Measurements from ENCODE around the gene FCHSD2.

DNA sequence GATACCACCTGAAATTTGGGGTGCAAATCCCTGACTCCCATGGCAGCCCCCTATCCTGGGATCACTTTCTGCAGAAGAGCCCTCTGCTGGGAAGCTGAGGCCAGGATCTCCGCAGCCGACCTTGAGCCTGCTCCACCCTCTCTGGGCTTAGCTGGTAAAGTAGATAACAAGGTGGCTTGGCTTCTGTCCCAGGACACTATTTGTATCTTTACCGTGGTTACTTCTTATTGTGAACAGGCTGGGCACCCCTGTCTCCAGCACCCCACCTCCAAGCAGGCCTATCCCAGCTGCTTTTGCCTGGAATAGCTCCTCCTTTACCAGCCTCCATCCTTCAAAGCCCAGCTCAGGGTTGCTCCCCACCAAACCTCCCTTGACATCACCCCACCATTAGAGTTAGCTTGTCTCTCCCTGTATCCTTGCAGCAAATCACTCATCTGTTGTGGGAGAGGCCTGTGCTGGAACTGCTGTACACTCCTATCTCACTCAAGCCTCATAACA is 40.8 kb upstream of the FCHSD2 start:
- no peak for TF ChIP-seq EZH2phosphoT487 (IDR thresholded peaks at IDR 0.05; ENCODE audit: borderline replicate concordance, low read length)
- TF ChIP-seq, protein P1, sequence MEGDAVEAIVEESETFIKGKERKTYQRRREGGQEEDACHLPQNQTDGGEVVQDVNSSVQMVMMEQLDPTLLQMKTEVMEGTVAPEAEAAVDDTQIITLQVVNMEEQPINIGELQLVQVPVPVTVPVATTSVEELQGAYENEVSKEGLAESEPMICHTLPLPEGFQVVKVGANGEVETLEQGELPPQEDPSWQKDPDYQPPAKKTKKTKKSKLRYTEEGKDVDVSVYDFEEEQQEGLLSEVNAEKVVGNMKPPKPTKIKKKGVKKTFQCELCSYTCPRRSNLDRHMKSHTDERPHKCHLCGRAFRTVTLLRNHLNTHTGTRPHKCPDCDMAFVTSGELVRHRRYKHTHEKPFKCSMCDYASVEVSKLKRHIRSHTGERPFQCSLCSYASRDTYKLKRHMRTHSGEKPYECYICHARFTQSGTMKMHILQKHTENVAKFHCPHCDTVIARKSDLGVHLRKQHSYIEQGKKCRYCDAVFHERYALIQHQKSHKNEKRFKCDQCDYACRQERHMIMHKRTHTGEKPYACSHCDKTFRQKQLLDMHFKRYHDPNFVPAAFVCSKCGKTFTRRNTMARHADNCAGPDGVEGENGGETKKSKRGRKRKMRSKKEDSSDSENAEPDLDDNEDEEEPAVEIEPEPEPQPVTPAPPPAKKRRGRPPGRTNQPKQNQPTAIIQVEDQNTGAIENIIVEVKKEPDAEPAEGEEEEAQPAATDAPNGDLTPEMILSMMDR (conservative IDR thresholded peaks at IDR 0.05; ENCODE audit: low read depth, low read length), result peak; percentile 16; the same call in 1 of the 2 replicates
